ENCODE measurements around the gene WDR5. TPM values are rescaled to one million over a fixed set of nuclear protein-coding genes. Genes with fewer than 3 reads are reported as not detected.
A peak's percentile ranks its signal among the peaks of the same experiment; 100 is the strongest.

Gene WDR5
- total RNA-seq, 1 donor from 2014 or later: 13.9 TPM

GRCh38 chr9:134189470-134190231, 53.8 kb downstream of the WDR5 start:
- intact Hi-C loops (cut with DNase I): no loop called here
- peak in 1 of 2 donors; percentile 60 for DNase-seq (ENCODE audit: low spot score in 2 of 2)
- no peak for TF ChIP-seq CTCF (IDR thresholded peaks at IDR 0.05)
- no peak overlapping the region for H3K4me3 ChIP-seq
- no peaks in the 10 kb centered on the region for H3K27me3 ChIP-seq
- H3K27ac ChIP-seq: no peak overlapping the region
- H3K4me1 ChIP-seq: peaks cover 4 to 9% of the 10 kb centered on the region in 2 donors
- no peaks in the 10 kb centered on the region for H3K9me3 ChIP-seq
- no peaks in the 10 kb centered on the region for H3K36me3 ChIP-seq

GRCh38 chr9:134190232-134191121, 54.6 kb downstream of the WDR5 start:
- Histone ChIP-seq H3K27ac (no peak overlapping the region), H3K27me3 (no peaks in the 10 kb centered on the region), H3K4me1 (peaks cover 4 to 9% of the 10 kb centered on the region in 2 donors), H3K36me3 (no peaks in the 10 kb centered on the region), H3K4me3 (no peak overlapping the region), H3K9me3 (no peaks in the 10 kb centered on the region)
- intact Hi-C loops (cut with DNase I): no loop called here
- peak in 1 of 2 donors; percentile 62 for DNase-seq (ENCODE audit: low spot score in 2 of 2)
- TF ChIP-seq CTCF (IDR thresholded peaks at IDR 0.05): no peak

GRCh38 chr9:134191455-134192209, 55.8 kb downstream of the WDR5 start:
- no peak overlapping the region for H3K27ac ChIP-seq
- no peaks in the 10 kb centered on the region for H3K9me3 ChIP-seq
- intact Hi-C loops (cut with DNase I): no loop called here
- no peaks in the 10 kb centered on the region for H3K27me3 ChIP-seq
- peak in 1 of 2 donors; percentile 19 for DNase-seq (ENCODE audit: low spot score in 2 of 2)
- peaks cover 4 to 9% of the 10 kb centered on the region in 2 donors for H3K4me1 ChIP-seq
- H3K4me3 ChIP-seq: no peak overlapping the region
- H3K36me3 ChIP-seq: no peaks in the 10 kb centered on the region
- no peak for TF ChIP-seq CTCF (IDR thresholded peaks at IDR 0.05)

- intact Hi-C loops (cut with DNase I): no loop called here
Measured at GRCh38 chr9:134192311-134192950, 56.5 kb downstream of the WDR5 start.

More at GRCh38 chr9:134192311-134192950, 56.5 kb downstream of the WDR5 start:
- Histone ChIP-seq H3K4me3 (no peak overlapping the region), H3K36me3 (no peaks in the 10 kb centered on the region), H3K4me1 (peaks cover 4 to 9% of the 10 kb centered on the region in 2 donors), H3K9me3 (no peaks in the 10 kb centered on the region), H3K27ac (no peak overlapping the region), H3K27me3 (no peaks in the 10 kb centered on the region)
- DNase-seq (ENCODE audit: low spot score in 2 of 2): peak in 1 of 2 donors; percentile 50
- no peak for TF ChIP-seq CTCF (IDR thresholded peaks at IDR 0.05)
